HCT116 (cell line): Measurements from ENCODE around the gene MLC1.

Source experiments
- CBX3 ChIP-seq: IDR thresholded peaks from 2 replicates; pipeline ENCODE4 v1.6.1; 2012; ENCODE audit warnings: low read depth
- EGR1 ChIP-seq: IDR thresholded peaks from 2 replicates; pipeline ENCODE4 v1.6.1; 2012; ENCODE audit warnings: low read depth
- EZH2 ChIP-seq: fragments of 200-600 bp; sonication (generic); IDR thresholded peaks from 2 replicates; pipeline ENCODE4 v1.6.1; 2017; ENCODE audit warnings: antibody characterized with exemption, mixed run types
- EZH2phosphoT487 ChIP-seq: fragments of 200-600 bp; IDR thresholded peaks from 2 replicates; pipeline ENCODE4 v1.6.1; 2018; ENCODE audit warnings: antibody characterized with exemption, borderline replicate concordance
- FOSL1 ChIP-seq: IDR thresholded peaks from 2 replicates; pipeline ENCODE4 v1.6.1; 2012; ENCODE audit warnings: low read depth
- POLR2A ChIP-seq: IDR thresholded peaks from 2 replicates; pipeline ENCODE4 v1.7.0; 2011; ENCODE audit warnings: borderline replicate concordance; ENCODE audit not compliant: insufficient read depth, insufficient read length; ENCODE audit errors: extremely low read depth
- POLR2AphosphoS5 ChIP-seq: IDR thresholded peaks from 2 replicates; pipeline ENCODE4 v1.6.1; 2011; ENCODE audit warnings: mild to moderate bottlenecking, low read depth, low read length, moderate library complexity
- RAD21 ChIP-seq: IDR thresholded peaks from 2 replicates; pipeline ENCODE4 v1.6.1; 2012; ENCODE audit warnings: low read depth, mild to moderate bottlenecking
- SIN3A ChIP-seq: IDR thresholded peaks from 2 replicates; pipeline ENCODE4 v1.6.1; 2012; ENCODE audit warnings: low read depth
- SRF ChIP-seq: IDR thresholded peaks from 2 replicates; pipeline ENCODE4 v1.6.1; 2012; ENCODE audit warnings: low read depth
- YY1 ChIP-seq: IDR thresholded peaks from 2 replicates; pipeline ENCODE4 v1.6.1; 2011; ENCODE audit warnings: low read length, low read depth, moderate library complexity, mild to moderate bottlenecking; ENCODE audit not compliant: insufficient replicate concordance; ENCODE audit errors: extremely low read depth
- TF ChIP-seq, protein P1 (sequence below), 3 experiments: fragments of 200-600 bp in 1 of 3; sonication (generic) in 1 of 3; IDR thresholded peaks in 2 of 3; conservative IDR thresholded peaks in 1 of 3; 2 replicates each; pipeline ENCODE4 v1.5.1; 2012 to 2017; ENCODE audit warnings: low read depth in 2 of 3, low read length in 2 of 3, antibody characterized with exemption in 1 of 3, borderline replicate concordance in 1 of 3, control low read depth in 1 of 3, mild to moderate bottlenecking in 1 of 3, mixed read lengths in 1 of 3, mixed run types in 1 of 3, moderate library complexity in 1 of 3; ENCODE audit not compliant: insufficient read depth in 1 of 3
- TF ChIP-seq, protein P2 (sequence below): IDR thresholded peaks from 2 replicates; pipeline ENCODE4 v1.6.1; 2012

- TF ChIP-seq, protein P1, sequence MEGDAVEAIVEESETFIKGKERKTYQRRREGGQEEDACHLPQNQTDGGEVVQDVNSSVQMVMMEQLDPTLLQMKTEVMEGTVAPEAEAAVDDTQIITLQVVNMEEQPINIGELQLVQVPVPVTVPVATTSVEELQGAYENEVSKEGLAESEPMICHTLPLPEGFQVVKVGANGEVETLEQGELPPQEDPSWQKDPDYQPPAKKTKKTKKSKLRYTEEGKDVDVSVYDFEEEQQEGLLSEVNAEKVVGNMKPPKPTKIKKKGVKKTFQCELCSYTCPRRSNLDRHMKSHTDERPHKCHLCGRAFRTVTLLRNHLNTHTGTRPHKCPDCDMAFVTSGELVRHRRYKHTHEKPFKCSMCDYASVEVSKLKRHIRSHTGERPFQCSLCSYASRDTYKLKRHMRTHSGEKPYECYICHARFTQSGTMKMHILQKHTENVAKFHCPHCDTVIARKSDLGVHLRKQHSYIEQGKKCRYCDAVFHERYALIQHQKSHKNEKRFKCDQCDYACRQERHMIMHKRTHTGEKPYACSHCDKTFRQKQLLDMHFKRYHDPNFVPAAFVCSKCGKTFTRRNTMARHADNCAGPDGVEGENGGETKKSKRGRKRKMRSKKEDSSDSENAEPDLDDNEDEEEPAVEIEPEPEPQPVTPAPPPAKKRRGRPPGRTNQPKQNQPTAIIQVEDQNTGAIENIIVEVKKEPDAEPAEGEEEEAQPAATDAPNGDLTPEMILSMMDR (IDR thresholded peaks at IDR 0.05 in 2 of 3, conservative IDR thresholded peaks at IDR 0.05 in 1 of 3; ENCODE audit: borderline replicate concordance in 1 of 3, insufficient read depth in 1 of 3, low read depth in 2 of 3, low read length in 2 of 3), result no peak
- TF ChIP-seq POLR2AphosphoS5 (no peak), RAD21 (no peak), EZH2 (no peak), POLR2A (no peak), SIN3A (no peak), YY1 (no peak), FOSL1 (no peak), EGR1 (no peak), SRF (no peak), EZH2phosphoT487 (no peak), CBX3 (no peak)
- TF ChIP-seq, protein P2, sequence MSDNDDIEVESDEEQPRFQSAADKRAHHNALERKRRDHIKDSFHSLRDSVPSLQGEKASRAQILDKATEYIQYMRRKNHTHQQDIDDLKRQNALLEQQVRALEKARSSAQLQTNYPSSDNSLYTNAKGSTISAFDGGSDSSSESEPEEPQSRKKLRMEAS, result no peak
Measured at GRCh38 chr22:50016988-50017700, 68.1 kb downstream of the MLC1 start.
